T-helper 2 cell treated with Interferon-gamma antibody and Interleukin-4, amounts not matched to agents 100 ng/mL and 5 ng/mL, for 36 hours (primary cell): ENCODE measurements around the gene GNPTAB. TPM values are rescaled to one million over a fixed set of nuclear protein-coding genes. Genes with fewer than 3 reads are reported as not detected.

Source experiments
- intact Hi-C: fragments of 100-400 bp; cut with micrococcal nuclease; formaldehyde crosslinking; loops from one replicate; pipeline ENCODE4 v1.15.1; 2023
- total RNA-seq: library from RNA; stranded (reverse); gene quantifications from 2 replicates; pipeline ENCODE4 v1.2.3, GENCODE V29; 2022

The GNPTAB gene
- total RNA-seq, 1 donor from 2014 or later = 62.3 TPM

- intact Hi-C loops = loop anchor here (10.0 kb wide), 1 partner anchor 347 kb away; the partner anchor contains the start of genes NUP37 and PARPBP
These were observed 53.3 kb downstream of the GNPTAB start for GRCh38 chr12:101777485-101777884.

- intact Hi-C loops = loop anchor here (10.0 kb wide), 1 partner anchor 349 kb away; the partner anchor contains the start of genes NUP37 and PARPBP
These were observed 54.9 kb downstream of the GNPTAB start for GRCh38 chr12:101775816-101776215.

GRCh38 chr12:101773650-101774162 lies 57.1 kb downstream of the GNPTAB start:
- intact Hi-C loops = loop anchor here (1.0 to 10.0 kb wide), 5 partner anchors 58 to 366 kb away; partner anchors contain the start of genes ARL1, NUP37 and PARPBP

GRCh38 chr12:101772012-101772775 lies 58.6 kb downstream of the GNPTAB start:
- intact Hi-C loops = loop anchor here (5.0 to 10.0 kb wide), 2 partner anchors 353 to 365 kb away; partner anchors contain the start of genes ARL1, NUP37 and PARPBP

GRCh38 chr12:101769865-101770264 lies 60.9 kb downstream of the GNPTAB start:
- intact Hi-C loops = loop anchor here (5.0 to 10.0 kb wide), 2 partner anchors 355 to 363 kb away; partner anchors contain the start of genes ARL1, NUP37 and PARPBP

GRCh38 chr12:101768781-101769180 lies 62.0 kb downstream of the GNPTAB start:
- intact Hi-C loops = no loop called here

- intact Hi-C loops = no loop called here
These were observed 63.2 kb downstream of the GNPTAB start for GRCh38 chr12:101767537-101767936.

- intact Hi-C loops = no loop called here
These were observed 66.5 kb downstream of the GNPTAB start for GRCh38 chr12:101764051-101764792.

- intact Hi-C loops = no loop called here
These were observed 67.4 kb downstream of the GNPTAB start for GRCh38 chr12:101763246-101763931.

- intact Hi-C loops = no loop called here
These were observed 69.0 kb downstream of the GNPTAB start for GRCh38 chr12:101761781-101762180.

- intact Hi-C loops = no loop called here
These were observed 69.4 kb downstream of the GNPTAB start for GRCh38 chr12:101761350-101761749.

GRCh38 chr12:101759396-101760047 lies 71.2 kb downstream of the GNPTAB start:
- intact Hi-C loops = loop anchor here (2.0 to 5.0 kb wide), 2 partner anchors 87 to 345 kb away; no protein-coding TSS in a partner anchor

- intact Hi-C loops = no loop called here
These were observed 80.6 kb downstream of the GNPTAB start for GRCh38 chr12:101750152-101750551.

- intact Hi-C loops = no loop called here
These were observed 81.1 kb downstream of the GNPTAB start for GRCh38 chr12:101749657-101750056.

GRCh38 chr12:101748907-101749306 lies 81.9 kb downstream of the GNPTAB start:
- intact Hi-C loops = no loop called here

- intact Hi-C loops = no loop called here
These were observed 83.1 kb downstream of the GNPTAB start for GRCh38 chr12:101747697-101748096.

- intact Hi-C loops = no loop called here
These were observed 84.1 kb downstream of the GNPTAB start for GRCh38 chr12:101746661-101747060.

GRCh38 chr12:101746196-101746595 lies 84.6 kb downstream of the GNPTAB start:
- intact Hi-C loops = no loop called here

- intact Hi-C loops = no loop called here
These were observed 85.3 kb downstream of the GNPTAB start for GRCh38 chr12:101745481-101745880.

- intact Hi-C loops = no loop called here
These were observed 86.9 kb downstream of the GNPTAB start for GRCh38 chr12:101743724-101744472.
